Measurements from ENCODE around the gene TTLL1. TPM values are rescaled to one million over a fixed set of nuclear protein-coding genes. Genes with fewer than 3 reads are reported as not detected.
"Not testable (repeated sequence)": the region's sequence is repeated elsewhere in the genome, so short reads cannot be mapped to it uniquely, and the experiment has no call there.

Gene TTLL1
- total and polyA plus RNA-seq, 4 donors, result 0.50 to 2.2 (median 1.1) TPM

GRCh38 chr22:43106302-43106701 lies 17.1 kb upstream of the TTLL1 start:
- WGBS, result 92% methylated on average over 8 of the region's 8 CpGs
- Histone ChIP-seq H3K4me3 (ENCODE audit: low read depth in 1 of 3, low read length in 3 of 3) (no peak overlapping the region), H3K27me3 (ENCODE audit: control insufficient read depth in 4 of 4, insufficient read depth in 4 of 4, low read length in 3 of 4) (no peaks in the 10 kb centered on the region), H3K9me3 (ENCODE audit: control insufficient read depth in 4 of 4, low read length in 3 of 4) (no peaks in the 10 kb centered on the region), H3K4me1 (ENCODE audit: control insufficient read depth in 4 of 4, insufficient read depth in 4 of 4, low read length in 3 of 4) (peaks cover 8 to 12% (median 11%) of the 10 kb centered on the region in 4 donors), H3K9ac (ENCODE audit: low read depth in 1 of 2, low read length in 2 of 2) (no peak overlapping the region), H3K27ac (ENCODE audit: low read depth in 1 of 2, low read length in 2 of 2) (no peak overlapping the region), H3K36me3 (ENCODE audit: control insufficient read depth in 4 of 4, insufficient read depth in 3 of 4, low read depth in 1 of 4, low read length in 3 of 4) (no peaks in the 10 kb centered on the region)
- no peak for DNase-seq (ENCODE audit: low spot score)
- TF ChIP-seq ATF3 (IDR thresholded peaks at IDR 0.05) (no peak), SP1 (IDR thresholded peaks at IDR 0.05) (no peak), MAX (IDR thresholded peaks at IDR 0.05) (no peak), RAD21 (IDR thresholded peaks at IDR 0.05) (no peak), RXRA (IDR thresholded peaks at IDR 0.05) (no peak), ZBTB33 (IDR thresholded peaks at IDR 0.05) (no peak), HNF4G (IDR thresholded peaks at IDR 0.05) (no peak), YY1 (IDR thresholded peaks at IDR 0.05) (no peak), HNF4A (conservative IDR thresholded peaks at IDR 0.05) (no peak), REST (IDR thresholded peaks at IDR 0.05) (no peak), NR2F2 (IDR thresholded peaks at IDR 0.05) (no peak), FOXA1 (IDR thresholded peaks at IDR 0.05) (no peak), FOXA2 (IDR thresholded peaks at IDR 0.05) (no peak), EGR1 (IDR thresholded peaks at IDR 0.05; ENCODE audit: low read depth in 2 of 2) (no peak)

GRCh38 chr22:43104950-43105349 lies 15.8 kb upstream of the TTLL1 start:
- DNase-seq (ENCODE audit: low spot score); H3K9me3 ChIP-seq (ENCODE audit: control insufficient read depth in 4 of 4, low read length in 3 of 4); H3K9ac ChIP-seq (ENCODE audit: low read depth in 1 of 2, low read length in 2 of 2); H3K4me3 ChIP-seq (ENCODE audit: low read depth in 1 of 3, low read length in 3 of 3); H3K27me3 ChIP-seq (ENCODE audit: control insufficient read depth in 4 of 4, insufficient read depth in 4 of 4, low read length in 3 of 4); H3K36me3 ChIP-seq (ENCODE audit: control insufficient read depth in 4 of 4, insufficient read depth in 3 of 4, low read depth in 1 of 4, low read length in 3 of 4); H3K27ac ChIP-seq (ENCODE audit: low read depth in 1 of 2, low read length in 2 of 2); H3K4me1 ChIP-seq (ENCODE audit: control insufficient read depth in 4 of 4, insufficient read depth in 4 of 4, low read length in 3 of 4): not testable (repeated sequence)
- WGBS, result 98% methylated on average over 3 of the region's 3 CpGs

Data from liver (tissue), 9 donors.